ENCODE data around the gene GPRC5B. TPM values are rescaled to one million over a fixed set of nuclear protein-coding genes. Genes with fewer than 3 reads are reported as not detected.

Gene GPRC5B
- total and polyA plus RNA-seq, 2 of the 8 experiments (the other 6 are each of a cell fraction or from before 2014, with no cell fraction given): 106 to 160 TPM

DNA sequence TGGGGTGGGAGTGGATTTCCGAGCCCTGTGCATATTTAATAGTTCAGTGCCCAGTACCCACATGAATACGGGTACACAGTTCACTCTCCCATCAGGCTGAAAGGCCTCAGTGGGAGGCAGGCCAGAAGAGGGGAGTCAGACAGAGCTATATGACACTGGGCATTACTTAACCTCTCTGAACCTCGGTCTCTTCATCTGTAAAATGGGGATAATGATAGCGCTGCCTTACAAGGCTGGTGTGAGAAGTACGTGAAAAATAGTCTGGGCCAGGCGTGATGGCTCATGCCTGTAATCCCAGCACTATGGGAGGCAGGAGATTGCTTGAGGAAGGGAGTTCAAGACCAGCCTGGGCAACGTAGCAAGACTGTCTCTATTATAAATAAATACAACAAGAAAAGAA, 3.6 kb downstream of the GPRC5B start:
- Histone ChIP-seq H4K91ac (replicated peaks; ENCODE audit: insufficient read length, low read length) (peak overlapping the region; percentile 34), H3K18ac (ENCODE audit: extremely low read depth, low read length) (0 out of 2 replicates have a peak overlapping the region, but pooled peaks have one; percentile 71), H2BK12ac (ENCODE audit: low read depth, low read length) (peak overlapping the region; percentile 82), H2AFZ (ENCODE audit: low read length) (no peak overlapping the region), H3K56ac (replicated peaks; ENCODE audit: insufficient read length, low read depth, low read length) (no peak overlapping the region), H3K14ac (ENCODE audit: insufficient read length) (no peak overlapping the region), H3K79me2 (ENCODE audit: control insufficient read depth in 1 of 2, insufficient read depth in 2 of 2, low read length in 2 of 2) (peaks cover 19 to 77% of the 10 kb centered on the region in 2 experiments), H2BK5ac (ENCODE audit: low read depth, low read length) (peak overlapping the region; percentile 66; the same call in 1 of the 2 replicates), H4K5ac (ENCODE audit: insufficient read length, low read depth, low read length) (peak overlapping the region; percentile 8), H3K27me3 (replicated peaks in 1 of 4; ENCODE audit: control insufficient read depth in 3 of 4, extremely low read depth in 1 of 4, insufficient read depth in 3 of 4, low read length in 3 of 4) (peaks cover 0 to 11% (median 7%) of the 10 kb centered on the region in 4 experiments; a peak in 5 of 7 replicates), H3K27ac (ENCODE audit: low read depth, low read length) (peak overlapping the region; percentile 18; the same call in 1 of the 2 replicates), H3K4me3 (ENCODE audit: extremely low read depth in 1 of 4, insufficient read depth in 2 of 4, low read depth in 3 of 4, low read length in 4 of 4) (no peak overlapping the region; a peak in 1 of 8 replicates), H3K9ac (replicated peaks in 1 of 4; ENCODE audit: extremely low read depth in 1 of 4, low read depth in 3 of 4, low read length in 3 of 4) (no peak overlapping the region), H3K23ac (ENCODE audit: insufficient read length) (no peak overlapping the region), H3K23me2 (ENCODE audit: low read depth, low read length) (peaks cover 15% of the 10 kb centered on the region; the same call in 1 of the 2 replicates), H3K9me3 (ENCODE audit: insufficient read depth in 2 of 2, low read depth in 1 of 2, low read length in 1 of 2) (no peaks in the 10 kb centered on the region), H3K4ac (replicated peaks; ENCODE audit: insufficient read length, low read depth, low read length) (peak overlapping the region; percentile 71), H3K4me1 (replicated peaks in 1 of 4; ENCODE audit: control insufficient read depth in 3 of 4, insufficient read depth in 4 of 4, low read length in 3 of 4) (peaks cover 8 to 46% (median 32%) of the 10 kb centered on the region in 4 experiments), H3K4me2 (ENCODE audit: insufficient read depth in 1 of 2, low read depth in 2 of 2, low read length in 2 of 2) (peak overlapping the region in 1 of 2 experiments; percentile 11; a peak in 1 of 4 replicates), H4K20me1 (replicated peaks in 1 of 2; ENCODE audit: control insufficient read depth in 1 of 2, insufficient read depth in 2 of 2, low read length in 2 of 2) (peaks cover 9% of the 10 kb centered on the region in 2 experiments), H2AK5ac (ENCODE audit: low read depth, low read length) (peak overlapping the region; percentile 98), H3K79me1 (ENCODE audit: low read depth, low read length) (peaks cover 28% of the 10 kb centered on the region), H2BK120ac (replicated peaks; ENCODE audit: low read depth, low read length) (no peak overlapping the region), H2BK15ac (ENCODE audit: low read length) (peak overlapping the region; percentile 98), H3K36me3 (ENCODE audit: control insufficient read depth in 2 of 4, insufficient read depth in 4 of 4, low read length in 3 of 4) (peaks cover 0 to 27% (median 2%) of the 10 kb centered on the region in 4 experiments; a peak in 3 of 8 replicates), H2BK20ac (ENCODE audit: low read length) (peak overlapping the region; percentile 52; the same call in 1 of the 2 replicates), H4K8ac (ENCODE audit: extremely low read depth, insufficient read depth, low read length) (no peak overlapping the region)
- ChIA-PET CTCF (ENCODE audit: partially characterized antibody) (interaction anchor here (0.5 to 1.7 kb wide), 3 partner anchors 10 to 310 kb away, joined by 3 to 4 read pairs (median 4); no protein-coding TSS in a partner anchor), POLR2A (ENCODE audit: partially characterized antibody) (interaction anchor here (0.7 to 11.4 kb wide), 7 partner anchors 18 to 181 kb away, joined by 3 to 114 read pairs (median 11); partner anchors contain the start of genes IQCK and KNOP1)
- 89% methylated on average over 7 of the region's 7 CpGs; no CpG with 5 or more reads in 1 of the 2 experiments for WGBS, 2 experiments (ENCODE audit: extremely low coverage in 1 of 2, insufficient coverage in 1 of 2, insufficient read length in 1 of 2, insufficient replicate concordance in 2 of 2, low coverage in 1 of 2, low lambda C conversion rate in 2 of 2, missing lambda C conversion rate in 1 of 2)
- FAIRE-seq: no peak
- no peak for DNase-seq (ENCODE audit: low read depth in 1 of 2, low spot score in 2 of 2)
- TF ChIP-seq JUND (IDR thresholded peaks at IDR 0.05; ENCODE audit: low read length) (no peak), KDM1A (IDR thresholded peaks at IDR 0.05; ENCODE audit: borderline replicate concordance, low read length) (0 out of 2 replicates have a peak, but pooled peaks have one; percentile 28), NRF1 (IDR thresholded peaks at IDR 0.05; ENCODE audit: low read depth, low read length) (no peak), BRCA1 (IDR thresholded peaks at IDR 0.05; ENCODE audit: low read depth, low read length) (no peak), POLR2AphosphoS5 (IDR thresholded peaks at IDR 0.05; ENCODE audit: low read depth, low read length) (no peak), CTBP2 (IDR thresholded peaks at IDR 0.05; ENCODE audit: borderline replicate concordance, insufficient read depth, insufficient read length, low read length) (no peak)
